GM19099 (cell line): ENCODE data around the gene REV3L.

ENCODE experiments used
- POLR2A ChIP-seq: IDR thresholded peaks from 3 replicates; pipeline ENCODE4 v1.6.1; 2011; ENCODE audit warnings: low read depth; ENCODE audit not compliant: insufficient read length; ENCODE audit errors: extremely low read depth

Gene REV3L

DNA sequence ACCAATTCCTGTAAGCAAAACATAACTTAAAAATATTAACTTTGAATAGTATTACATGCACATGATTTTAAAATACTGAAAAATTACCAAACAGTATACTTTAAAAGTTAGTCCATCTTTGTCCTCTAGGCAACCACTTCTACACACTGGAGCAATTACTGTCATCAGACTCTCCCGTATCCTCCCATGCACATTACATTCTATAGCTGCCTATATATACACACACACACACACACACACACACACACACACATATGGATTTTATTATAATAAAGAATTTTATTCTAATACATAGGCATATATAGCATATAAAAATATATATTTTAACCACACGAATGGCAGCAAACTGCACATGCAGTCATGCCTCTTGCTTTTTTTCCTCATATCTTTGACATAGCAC is 8.2 kb downstream of the REV3L start:
- no peak for TF ChIP-seq POLR2A

DNA sequence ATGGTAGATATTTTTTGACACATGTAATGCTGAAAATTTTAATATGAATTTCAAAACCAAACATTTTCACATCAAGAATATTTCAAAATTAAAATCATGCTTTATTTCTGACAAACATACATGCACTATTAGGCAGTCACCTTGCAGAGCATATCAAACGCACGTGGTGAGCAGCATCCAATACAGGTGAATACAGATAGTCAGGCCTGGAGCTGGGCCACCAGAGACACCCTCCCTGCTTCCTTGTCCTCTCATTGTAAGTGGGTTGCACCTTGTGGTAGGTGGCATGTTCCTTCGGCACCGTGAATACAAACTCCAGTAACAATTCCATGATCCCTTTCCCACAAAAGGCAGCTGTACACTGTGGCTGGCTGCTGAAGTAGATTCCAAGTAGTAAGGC is 8.9 kb downstream of the REV3L start:
- TF ChIP-seq POLR2A, result no peak

DNA sequence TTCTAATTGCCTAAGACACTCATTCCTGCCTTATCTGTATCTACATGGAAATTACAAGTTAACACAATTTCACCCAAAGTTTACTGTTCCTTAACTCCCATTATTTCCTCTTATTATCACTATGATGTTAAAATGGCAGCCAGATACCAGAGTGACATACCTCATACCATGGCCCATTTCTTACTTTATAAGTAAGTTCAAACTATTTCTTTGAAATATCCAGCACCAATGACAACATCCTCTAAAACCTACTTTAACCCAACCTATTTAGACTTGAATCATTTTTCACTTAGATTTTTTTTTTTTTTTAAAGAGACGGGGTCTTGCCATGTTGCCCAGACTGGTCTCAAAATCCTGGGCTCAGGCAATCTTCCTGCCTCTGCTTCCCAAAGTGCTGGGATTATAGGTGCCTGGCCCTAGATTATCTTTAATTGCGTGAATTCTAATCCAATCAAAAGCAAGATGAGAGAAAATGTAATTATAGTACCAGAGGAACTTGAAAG is 10.0 kb downstream of the REV3L start:
- no peak for TF ChIP-seq POLR2A

DNA sequence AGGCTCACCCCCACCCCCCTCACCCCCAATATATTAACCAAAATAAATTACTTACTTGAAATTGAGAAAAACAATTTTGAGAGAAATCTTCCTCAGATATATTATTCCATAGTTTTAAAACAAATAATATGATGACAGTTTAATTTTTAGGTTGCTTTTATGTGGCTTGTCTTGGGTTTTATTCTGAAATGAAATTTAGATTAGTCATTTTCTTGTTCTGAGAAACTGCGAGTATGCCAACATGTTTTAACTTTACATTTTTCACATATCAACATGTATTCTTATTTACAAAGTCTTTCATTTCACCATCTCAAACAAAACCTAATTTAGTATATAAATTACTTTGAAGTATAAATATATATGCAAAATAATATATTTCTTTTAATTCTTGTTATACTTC is 11.1 kb downstream of the REV3L start:
- no peak for TF ChIP-seq POLR2A

DNA sequence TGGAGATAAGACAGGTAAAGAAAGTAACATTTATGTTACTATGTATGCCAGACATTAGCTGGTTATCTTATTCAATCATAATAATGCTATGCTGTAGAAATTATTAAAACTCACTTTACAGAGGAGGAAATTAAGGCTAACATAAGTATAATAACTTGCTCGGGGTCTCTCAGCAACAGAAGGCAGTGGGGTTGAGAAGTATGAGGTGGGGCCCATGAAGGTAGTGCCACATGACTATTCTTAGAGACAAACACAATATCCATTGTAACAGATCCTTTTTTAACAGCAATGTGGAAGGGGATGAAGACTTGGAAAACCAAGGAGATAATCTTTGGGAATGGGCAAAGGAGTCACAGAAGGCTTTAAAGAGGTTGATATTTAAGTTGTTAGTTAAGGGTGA is 11.5 kb downstream of the REV3L start:
- TF ChIP-seq POLR2A, result no peak

DNA sequence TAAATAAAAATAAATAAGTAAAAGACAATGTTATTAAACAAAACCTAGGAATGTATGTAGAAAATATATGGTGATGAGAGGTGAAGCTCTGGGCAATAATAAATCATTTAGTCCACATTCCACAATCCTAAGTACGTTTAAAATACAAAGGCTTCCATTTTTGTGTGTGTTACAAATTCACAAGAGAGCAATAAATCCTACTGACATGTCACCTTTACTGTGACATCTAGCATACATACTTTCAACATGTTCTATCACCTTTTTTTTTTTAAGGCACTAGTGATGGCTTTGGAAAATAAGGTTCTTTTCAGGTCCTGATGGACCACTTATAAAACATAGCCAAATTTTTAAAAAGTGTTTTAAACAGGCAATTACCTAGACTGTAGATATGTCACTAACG is 12.0 kb downstream of the REV3L start:
- no peak for TF ChIP-seq POLR2A

- no peak for TF ChIP-seq POLR2A
These were observed 13.5 kb downstream of the REV3L start for GRCh38 chr6:111469543-111469942.

DNA sequence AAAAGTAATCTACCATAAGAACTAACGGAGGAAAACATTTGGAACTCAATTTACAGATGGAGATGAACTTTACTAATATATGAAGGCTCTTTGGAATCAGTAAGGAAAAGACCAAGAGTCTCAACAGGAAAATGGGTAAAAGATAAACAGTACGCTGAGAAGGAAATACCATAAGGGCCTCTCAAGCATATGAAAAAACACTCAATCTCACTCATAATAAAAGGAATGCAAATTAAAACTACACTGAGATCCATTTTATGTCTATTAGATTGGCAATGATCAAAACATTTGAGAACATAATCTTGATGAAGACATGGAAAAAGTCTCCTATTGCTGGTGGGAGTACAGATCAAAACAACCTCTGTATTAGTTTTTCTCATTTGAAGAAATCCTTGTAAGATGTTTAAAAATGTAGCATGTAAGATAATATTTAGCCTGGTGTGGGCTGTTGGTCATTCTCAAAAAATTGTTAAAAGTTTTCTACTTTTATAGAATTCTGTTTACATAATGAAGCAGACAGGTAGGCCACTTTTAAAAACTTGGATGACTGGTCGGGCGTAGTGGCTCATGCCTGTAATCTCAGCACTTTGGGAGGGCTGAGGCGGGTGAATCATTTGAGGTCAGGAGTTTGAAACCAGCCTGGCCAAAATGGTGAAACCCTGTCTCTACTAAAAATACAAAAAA is 14.5 kb downstream of the REV3L start:
- no peak for TF ChIP-seq POLR2A

- TF ChIP-seq POLR2A, result no peak
These were observed 18.8 kb downstream of the REV3L start for GRCh38 chr6:111464184-111464583.

DNA sequence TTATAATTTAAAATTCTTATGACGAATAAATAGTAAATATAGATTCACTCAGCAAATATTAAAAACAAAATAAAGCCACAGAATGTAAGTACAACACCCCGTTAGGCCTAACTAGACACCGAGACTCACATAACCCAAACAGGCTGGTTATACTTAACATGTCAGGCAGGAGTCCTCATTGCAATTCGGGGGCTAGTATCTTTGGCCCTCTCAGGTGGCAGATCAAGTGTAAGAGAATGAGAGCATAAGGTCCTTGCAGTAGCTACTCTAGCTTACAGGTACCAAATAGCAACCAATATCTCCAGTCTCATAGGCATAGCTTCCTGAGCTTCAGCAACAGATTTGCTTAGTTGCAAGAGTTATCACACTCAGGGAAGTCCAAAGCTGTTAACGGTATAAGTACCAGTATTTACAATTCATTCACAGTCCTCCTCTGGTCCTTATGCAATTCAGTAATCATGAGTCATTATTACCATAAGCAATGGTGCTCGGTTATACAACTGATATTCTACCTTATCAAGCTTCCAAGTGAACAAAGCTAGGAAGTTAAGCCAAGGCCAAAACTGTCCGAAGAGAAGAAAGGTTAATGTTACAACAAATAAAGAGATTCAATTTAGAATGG is 20.1 kb downstream of the REV3L start:
- no peak for TF ChIP-seq POLR2A

DNA sequence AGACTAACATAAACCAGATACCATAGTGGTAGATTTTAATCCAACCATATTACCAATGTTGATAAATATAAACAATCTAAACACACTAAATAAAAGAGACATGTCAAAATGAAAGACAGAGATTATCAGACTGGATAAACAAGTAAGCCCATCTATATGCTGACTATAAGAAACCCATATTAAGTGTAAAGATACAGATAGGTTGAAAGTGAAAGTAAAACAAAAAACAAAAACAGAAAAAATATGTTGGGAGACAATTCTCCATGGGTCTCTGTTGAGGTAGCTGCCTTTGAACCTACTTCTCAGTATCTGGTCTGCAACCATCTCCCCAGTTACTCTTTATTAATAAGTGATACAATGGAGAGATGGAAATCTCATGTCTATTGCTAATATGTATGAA is 21.2 kb downstream of the REV3L start:
- TF ChIP-seq POLR2A, result no peak

GRCh38 chr6:111458670-111459232 is 24.3 kb downstream of the REV3L start:
- TF ChIP-seq POLR2A, result no peak

GRCh38 chr6:111456208-111456607 is 26.8 kb downstream of the REV3L start:
- no peak for TF ChIP-seq POLR2A

- no peak for TF ChIP-seq POLR2A
These were observed 32.4 kb downstream of the REV3L start for GRCh38 chr6:111450636-111451035.

- no peak for TF ChIP-seq POLR2A
These were observed 32.9 kb downstream of the REV3L start for GRCh38 chr6:111450087-111450486.

DNA sequence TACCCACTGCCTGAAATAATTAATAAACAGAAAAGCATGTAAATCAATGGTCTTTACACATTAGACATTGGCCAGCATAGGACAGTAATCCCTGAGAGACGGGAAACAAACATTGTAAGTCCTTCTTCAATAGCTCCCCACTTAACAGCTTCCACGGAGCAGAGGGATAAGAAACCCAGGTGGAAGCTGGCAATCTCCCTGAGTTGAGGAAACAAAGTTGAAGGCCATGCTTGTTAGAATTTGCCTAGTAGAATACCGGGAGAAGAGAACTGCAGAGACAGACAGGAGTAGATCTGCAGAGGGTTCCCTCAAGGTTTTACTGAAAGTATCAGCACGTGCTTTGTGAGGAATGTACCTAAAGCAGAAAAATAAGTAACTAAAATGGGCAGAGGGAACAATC is 33.9 kb downstream of the REV3L start:
- no peak for TF ChIP-seq POLR2A
